BJ (cell line): Measurements from ENCODE around the gene LY6G5B. TPM values are rescaled to one million over a fixed set of nuclear protein-coding genes. Genes with fewer than 3 reads are reported as not detected.

ENCODE experiments used
- CTCF ChIA-PET: fragments of 350-600 bp; formaldehyde crosslinking; extraction: SDS; loops from one replicate; lab custom pipeline; 2021; ENCODE audit warnings: antibody characterized with exemption, inconsistent platforms; lab: Yijun Ruan, JAX
- POLR2A ChIA-PET: fragments of 300-600 bp; sonication (Branson Sonifier 250); formaldehyde crosslinking; extraction: SDS; loops from one replicate; lab custom pipeline; 2021; ENCODE audit warnings: antibody characterized with exemption; lab: Charles Lee
- DNase-seq: peaks from one replicate; pipeline ENCODE4 v3.0.0-alpha.2; 2011; ENCODE audit warnings: low read depth
- H3K27me3 ChIP-seq: 2 replicates; pipeline ENCODE4 v1.6.0; 2011; ENCODE audit warnings: low read length; ENCODE audit not compliant: control insufficient read depth, insufficient read depth
- H3K36me3 ChIP-seq: 2 replicates; pipeline ENCODE4 v1.5.1; 2011; ENCODE audit warnings: low read length; ENCODE audit not compliant: control insufficient read depth, insufficient read depth
- H3K4me3 ChIP-seq: 2 replicates; pipeline ENCODE4 v1.5.1; 2011; ENCODE audit warnings: low read depth, mild to moderate bottlenecking, control low read depth, low read length
- CTCF ChIP-seq: IDR thresholded peaks from 2 replicates; pipeline ENCODE4 v1.5.1; 2011; ENCODE audit warnings: low read depth, mild to moderate bottlenecking, control low read depth, inconsistent platforms, low read length, moderate library complexity; ENCODE audit not compliant: insufficient read depth
- polyA plus RNA-seq: library from polyadenylated mRNA; depleted of rRNA; stranded (reverse); fragments of >200 nt; gene quantifications from 2 replicates; pipeline ENCODE4 v1.2.3, GENCODE V29; 2011

The LY6G5B gene
- polyA plus RNA-seq, 1 experiment: 10.8 TPM

GRCh38 chr6:31711233-31711632, 41.5 kb downstream of the LY6G5B start:
- H3K27me3 ChIP-seq: peaks cover 5% of the 10 kb centered on the region; the same call in 1 of the 2 replicates
- no peak for TF ChIP-seq CTCF
- no peaks in the 10 kb centered on the region for H3K36me3 ChIP-seq
- no peak overlapping the region for H3K4me3 ChIP-seq
- no peak for DNase-seq
- ChIA-PET POLR2A (no interaction called here), CTCF (interaction anchor here (0.7 to 1.7 kb wide), 3 partner anchors 8 to 58 kb away, joined by 3 to 5 read pairs (median 4); partner anchors contain the start of gene ABHD16A)

GRCh38 chr6:31712296-31712695, 42.5 kb downstream of the LY6G5B start:
- TF ChIP-seq CTCF: no peak
- ChIA-PET CTCF (interaction anchor here (1.4 kb wide), 1 partner anchor 14 kb away, joined by 4 read pairs; no protein-coding TSS in a partner anchor), POLR2A (no interaction called here)
- Histone ChIP-seq H3K4me3 (no peak overlapping the region), H3K36me3 (no peaks in the 10 kb centered on the region), H3K27me3 (peaks cover 6% of the 10 kb centered on the region; the same call in 1 of the 2 replicates)
- DNase-seq: no peak

GRCh38 chr6:31713465-31713864, 43.7 kb downstream of the LY6G5B start:
- Histone ChIP-seq H3K36me3 (no peaks in the 10 kb centered on the region), H3K4me3 (no peak overlapping the region), H3K27me3 (peaks cover 8% of the 10 kb centered on the region; the same call in 1 of the 2 replicates)
- ChIA-PET CTCF (interaction anchor here (2.8 kb wide), 1 partner anchor 16 kb away, joined by 11 read pairs; no protein-coding TSS in a partner anchor), POLR2A (no interaction called here)
- TF ChIP-seq CTCF: no peak
- no peak for DNase-seq

- ChIA-PET POLR2A (no interaction called here), CTCF (interaction anchor here (0.7 to 2.8 kb wide), 4 partner anchors 10 to 1305 kb away, joined by 3 to 11 read pairs (median 4); no protein-coding TSS in a partner anchor)
- no peak for TF ChIP-seq CTCF
- no peak for DNase-seq
- Histone ChIP-seq H3K36me3 (no peaks in the 10 kb centered on the region), H3K4me3 (no peak overlapping the region), H3K27me3 (peaks cover 8% of the 10 kb centered on the region)
These were observed 44.4 kb downstream of the LY6G5B start for GRCh38 chr6:31713991-31714684.
